ENCODE results near the gene FAM171A2. TPM values are rescaled to one million over a fixed set of nuclear protein-coding genes. Genes with fewer than 3 reads are reported as not detected.

Gene FAM171A2
- total RNA-seq, 2 donors from 2014 or later = 45.7 to 51.9 TPM

DNA sequence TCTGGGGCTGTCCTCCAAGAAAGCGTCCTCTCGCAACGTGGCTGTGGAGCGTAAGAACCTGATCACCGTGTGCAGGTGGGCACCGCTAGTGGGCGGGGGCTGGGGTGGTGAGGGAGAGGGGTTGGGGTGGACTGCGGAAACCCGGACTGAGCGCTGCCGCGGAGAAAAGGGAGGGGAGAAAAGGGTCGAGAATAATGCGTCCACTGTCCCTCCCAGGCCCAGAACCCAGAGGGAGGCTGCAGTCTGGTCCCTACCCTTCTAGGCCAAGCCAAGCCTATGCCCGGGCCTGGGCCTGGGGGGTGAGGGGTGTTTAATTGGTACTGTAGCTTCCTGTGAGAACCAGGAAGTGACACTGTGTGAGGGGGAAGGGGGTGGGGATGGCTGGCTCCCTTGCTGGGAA is 54.8 kb downstream of the FAM171A2 start:
- H3K4me3 Mint-ChIP-seq = peak overlapping the region; percentile 58
- Histone ChIP-seq H3K4me1 (ENCODE audit: control insufficient read depth, insufficient read depth, low read length) (no peaks in the 10 kb centered on the region), H3K9ac (ENCODE audit: extremely low read depth, low read length, poor library complexity, severe bottlenecking) (no peak overlapping the region), H3K36me3 (ENCODE audit: control insufficient read depth, insufficient read depth, low read length) (no peaks in the 10 kb centered on the region), H3K27me3 (ENCODE audit: control insufficient read depth, insufficient read depth, low read length, poor library complexity, severe bottlenecking) (peaks cover 4% of the 10 kb centered on the region), H3K27ac (ENCODE audit: low read depth, low read length) (no peak overlapping the region), H3K4me3 (ENCODE audit: low read length) (peak overlapping the region; percentile 58), H3K9me3 (ENCODE audit: control insufficient read depth, low read length) (no peaks in the 10 kb centered on the region)
- peaks cover 33% of the 10 kb centered on the region for H3K27me3 Mint-ChIP-seq (ENCODE audit: insufficient read depth)
- H3K27ac Mint-ChIP-seq = no peak overlapping the region
- no peaks in the 10 kb centered on the region for H3K9me3 Mint-ChIP-seq
- 11 to 20% methylated on average over 6 to 15 of the region's 15 CpGs for WGBS, 2 experiments (ENCODE audit: insufficient coverage in 1 of 2, insufficient read length in 1 of 2)
- DNase-seq = no peak
- TF ChIP-seq, protein P1, sequence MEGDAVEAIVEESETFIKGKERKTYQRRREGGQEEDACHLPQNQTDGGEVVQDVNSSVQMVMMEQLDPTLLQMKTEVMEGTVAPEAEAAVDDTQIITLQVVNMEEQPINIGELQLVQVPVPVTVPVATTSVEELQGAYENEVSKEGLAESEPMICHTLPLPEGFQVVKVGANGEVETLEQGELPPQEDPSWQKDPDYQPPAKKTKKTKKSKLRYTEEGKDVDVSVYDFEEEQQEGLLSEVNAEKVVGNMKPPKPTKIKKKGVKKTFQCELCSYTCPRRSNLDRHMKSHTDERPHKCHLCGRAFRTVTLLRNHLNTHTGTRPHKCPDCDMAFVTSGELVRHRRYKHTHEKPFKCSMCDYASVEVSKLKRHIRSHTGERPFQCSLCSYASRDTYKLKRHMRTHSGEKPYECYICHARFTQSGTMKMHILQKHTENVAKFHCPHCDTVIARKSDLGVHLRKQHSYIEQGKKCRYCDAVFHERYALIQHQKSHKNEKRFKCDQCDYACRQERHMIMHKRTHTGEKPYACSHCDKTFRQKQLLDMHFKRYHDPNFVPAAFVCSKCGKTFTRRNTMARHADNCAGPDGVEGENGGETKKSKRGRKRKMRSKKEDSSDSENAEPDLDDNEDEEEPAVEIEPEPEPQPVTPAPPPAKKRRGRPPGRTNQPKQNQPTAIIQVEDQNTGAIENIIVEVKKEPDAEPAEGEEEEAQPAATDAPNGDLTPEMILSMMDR (conservative IDR thresholded peaks at IDR 0.05) = no peak
- no peaks in the 10 kb centered on the region for H3K36me3 Mint-ChIP-seq (ENCODE audit: low read depth)
- H3K4me1 Mint-ChIP-seq = peaks cover 10% of the 10 kb centered on the region

DNA sequence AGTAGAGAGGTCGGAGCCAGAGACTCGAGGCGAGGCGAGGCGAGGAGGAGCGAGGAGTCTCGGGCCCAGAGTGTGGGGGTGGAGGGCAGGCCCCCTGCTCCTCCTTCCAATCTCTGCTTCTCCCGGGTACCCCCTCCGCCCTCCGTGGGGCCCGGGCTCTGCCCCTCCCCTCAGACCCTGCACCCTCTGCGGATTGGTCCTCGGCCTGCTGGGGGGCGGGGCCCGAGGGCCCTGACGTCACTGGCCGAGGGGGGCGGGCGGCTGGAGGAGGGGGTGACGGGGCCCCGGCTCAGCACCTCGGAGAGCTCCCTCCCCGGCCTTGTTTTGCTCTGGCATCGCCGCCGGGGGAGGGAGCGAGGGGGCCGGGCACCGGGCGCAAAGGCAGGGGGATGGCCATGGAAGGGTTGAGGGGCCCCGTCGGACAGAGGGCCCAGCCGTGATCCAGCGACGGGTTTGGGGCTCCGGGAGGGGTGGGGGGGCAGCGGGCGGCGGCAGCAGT is 55.3 kb downstream of the FAM171A2 start, which contains the start of gene RUNDC3A:
Gene RUNDC3A (plus strand): TSS at position 282 of the 499 bp plus-strand sequence. CDS start 232 bp downstream, outside the sequence.
- 0% methylated on average over 1 to 37 of the region's 39 CpGs for WGBS, 2 experiments (ENCODE audit: insufficient coverage in 1 of 2, insufficient read length in 1 of 2)
- peak; percentile 100 for DNase-seq
- Histone ChIP-seq H3K4me1 (ENCODE audit: control insufficient read depth, insufficient read depth, low read length) (no peaks in the 10 kb centered on the region), H3K9ac (ENCODE audit: extremely low read depth, low read length, poor library complexity, severe bottlenecking) (no peak within 1 kb of the TSS), H3K27ac (ENCODE audit: low read depth, low read length) (peak within 1 kb of the TSS; percentile 77), H3K36me3 (ENCODE audit: control insufficient read depth, insufficient read depth, low read length) (no peaks in the 10 kb centered on the region), H3K27me3 (ENCODE audit: control insufficient read depth, insufficient read depth, low read length, poor library complexity, severe bottlenecking) (no peaks in the 10 kb centered on the region), H3K9me3 (ENCODE audit: control insufficient read depth, low read length) (no peaks in the 10 kb centered on the region), H3K4me3 (ENCODE audit: low read length) (peak within 1 kb of the TSS; percentile 81)
- no peaks in the 10 kb centered on the region for H3K9me3 Mint-ChIP-seq
- peaks cover 10% of the 10 kb centered on the region for H3K4me1 Mint-ChIP-seq
- peaks cover 28% of the 10 kb centered on the region for H3K27me3 Mint-ChIP-seq (ENCODE audit: insufficient read depth)
- no peak within 1 kb of the TSS for H3K27ac Mint-ChIP-seq
- peak within 1 kb of the TSS; percentile 58 for H3K4me3 Mint-ChIP-seq
- no peaks in the 10 kb centered on the region for H3K36me3 Mint-ChIP-seq (ENCODE audit: low read depth)
- TF ChIP-seq, protein P1 (conservative IDR thresholded peaks at IDR 0.05) = no peak

DNA sequence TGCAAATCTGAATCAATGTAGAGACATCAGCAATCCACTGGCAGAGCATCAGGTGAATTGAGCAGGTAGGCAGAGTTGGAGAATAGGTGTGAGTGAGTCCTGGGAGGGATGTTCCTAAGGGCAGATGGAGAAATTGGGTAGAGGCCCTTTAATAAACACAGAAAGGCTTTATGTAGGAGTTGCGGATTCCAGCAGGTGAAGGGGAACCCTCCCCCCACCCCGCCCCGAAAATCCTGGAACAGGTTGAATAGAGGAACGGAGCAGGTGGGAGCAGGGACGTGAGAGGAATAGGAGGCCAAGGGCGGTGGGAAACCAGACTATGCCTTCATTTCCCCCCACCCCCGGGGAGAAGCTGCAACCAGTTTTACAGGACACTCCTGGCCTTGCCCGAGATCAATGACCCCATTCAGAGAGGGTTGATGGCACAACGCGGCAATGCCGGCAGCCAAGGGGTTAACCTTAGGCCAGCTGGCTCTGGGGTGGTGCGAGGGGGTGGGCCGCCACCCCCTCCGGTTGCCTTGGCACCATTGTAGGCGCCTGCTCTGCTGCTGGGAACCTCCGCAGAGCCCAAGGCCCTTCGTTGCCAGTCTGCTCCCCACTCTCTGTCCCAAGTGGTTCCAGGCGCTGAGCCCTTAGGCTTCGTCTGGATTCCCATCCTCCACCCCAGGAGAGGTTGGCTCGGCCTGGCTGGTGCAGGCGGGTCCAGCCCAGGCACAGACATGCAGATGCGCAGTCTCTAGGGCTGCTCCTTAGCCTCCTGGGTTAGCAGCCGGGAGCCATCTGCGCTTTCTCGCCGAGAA is 56.1 kb downstream of the FAM171A2 start:
- no peak overlapping the region for H3K9ac ChIP-seq (ENCODE audit: extremely low read depth, low read length, poor library complexity, severe bottlenecking)
- Mint-ChIP-seq H3K4me1 (peaks cover 10% of the 10 kb centered on the region), H3K27me3 (ENCODE audit: insufficient read depth) (peaks cover 23% of the 10 kb centered on the region), H3K9me3 (no peaks in the 10 kb centered on the region), H3K36me3 (ENCODE audit: low read depth) (no peaks in the 10 kb centered on the region), H3K4me3 (peak overlapping the region; percentile 58), H3K27ac (no peak overlapping the region)
- no peaks in the 10 kb centered on the region for H3K27me3 ChIP-seq (ENCODE audit: control insufficient read depth, insufficient read depth, low read length, poor library complexity, severe bottlenecking)
- H3K9me3 ChIP-seq (ENCODE audit: control insufficient read depth, low read length) = no peaks in the 10 kb centered on the region
- no peaks in the 10 kb centered on the region for H3K36me3 ChIP-seq (ENCODE audit: control insufficient read depth, insufficient read depth, low read length)
- peak; percentile 95 for DNase-seq
- TF ChIP-seq, protein P1 (conservative IDR thresholded peaks at IDR 0.05) = no peak
- peak overlapping the region; percentile 58 for H3K27ac ChIP-seq (ENCODE audit: low read depth, low read length)
- no peaks in the 10 kb centered on the region for H3K4me1 ChIP-seq (ENCODE audit: control insufficient read depth, insufficient read depth, low read length)
- 2 to 10% methylated on average over 8 to 21 of the region's 26 CpGs for WGBS, 2 experiments (ENCODE audit: insufficient coverage in 1 of 2, insufficient read length in 1 of 2)
- peak overlapping the region; percentile 81 for H3K4me3 ChIP-seq (ENCODE audit: low read length)

Measured in endodermal cell (in vitro differentiated cells).